ENCODE results near the gene TMOD2. TPM values are rescaled to one million over a fixed set of nuclear protein-coding genes. Genes with fewer than 3 reads are reported as not detected.

TMOD2 gene
- total and polyA plus RNA-seq, 12 donors = 1.4 to 13.2 (median 7.0) TPM

GRCh38 chr15:51727141-51727897, 24.1 kb upstream of the TMOD2 start:
- H3K4me1 ChIP-seq (replicated peaks in 1 of 2) = peaks cover 10 to 60% of the 10 kb centered on the region in 2 donors
- 44 to 62% (median 56%) methylated on average over 4 of the region's 4 CpGs for WGBS, 4 donors
- no peaks in the 10 kb centered on the region for H3K36me3 ChIP-seq (replicated peaks in 1 of 2)
- no peak for TF ChIP-seq POLR2A (IDR thresholded peaks at IDR 0.05)
- TF ChIP-seq CTCF (IDR thresholded peaks at IDR 0.05) = peak in 2 of 6 experiments; percentile 7 to 15
- H3K4me3 ChIP-seq = no peak overlapping the region
- H3K9me3 ChIP-seq (replicated peaks in 1 of 3) = no peaks in the 10 kb centered on the region
- H3K27ac ChIP-seq = peak overlapping the region in 3 of 5 donors; percentile 18 to 64 (median 60)
- H3K27me3 ChIP-seq = no peaks in the 10 kb centered on the region
- intact Hi-C loops (cut with DNase I) = no loop called here
- peak in 5 of 7 donors; percentile 15 to 50 (median 36) for DNase-seq

GRCh38 chr15:51731549-51732267, 19.7 kb upstream of the TMOD2 start:
- Histone ChIP-seq H3K4me3 (peak overlapping the region in 1 of 4 donors; percentile 15), H3K9me3 (replicated peaks in 1 of 3) (no peaks in the 10 kb centered on the region), H3K27me3 (no peaks in the 10 kb centered on the region), H3K27ac (peak overlapping the region in 4 of 5 donors; percentile 16 to 83 (median 51)), H3K4me1 (replicated peaks in 1 of 2) (peaks cover 14 to 43% of the 10 kb centered on the region in 2 donors), H3K36me3 (replicated peaks in 1 of 2) (no peaks in the 10 kb centered on the region)
- intact Hi-C loops (cut with DNase I) = no loop called here
- 56 to 60% (median 59%) methylated on average over 5 of the region's 5 CpGs for WGBS, 4 donors
- TF ChIP-seq POLR2A (IDR thresholded peaks at IDR 0.05) = no peak
- TF ChIP-seq CTCF (IDR thresholded peaks at IDR 0.05) = no peak
- DNase-seq = peak in 3 of 7 donors; percentile 12 to 62 (median 41)

DNA sequence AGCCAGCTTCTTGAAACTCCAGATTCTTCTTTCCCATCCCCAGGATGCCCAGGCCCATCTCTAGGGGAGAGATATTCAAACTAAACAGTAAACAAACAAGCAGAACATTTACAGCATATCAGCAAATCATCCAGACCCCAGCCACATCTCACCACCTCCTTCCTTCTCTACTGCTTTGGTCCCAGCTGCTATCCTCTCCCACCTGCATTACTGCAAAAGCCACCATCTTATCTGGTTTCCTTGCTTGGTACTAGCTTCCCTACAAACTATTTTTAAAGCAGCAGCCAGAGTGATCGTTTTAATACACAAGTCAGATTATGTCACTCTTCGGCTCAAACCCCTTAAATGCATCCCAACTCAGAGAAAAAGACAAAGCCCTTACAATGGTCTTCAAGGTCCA, 18.8 kb upstream of the TMOD2 start:
- Histone ChIP-seq H3K27ac (peak overlapping the region in 2 of 5 donors; percentile 76 to 83), H3K4me1 (replicated peaks in 1 of 2) (peaks cover 9 to 35% of the 10 kb centered on the region in 2 donors), H3K36me3 (replicated peaks in 1 of 2) (no peaks in the 10 kb centered on the region), H3K9me3 (replicated peaks in 1 of 3) (no peaks in the 10 kb centered on the region), H3K4me3 (no peak overlapping the region), H3K27me3 (no peaks in the 10 kb centered on the region)
- 69 to 86% (median 79%) methylated on average over 2 of the region's 2 CpGs for WGBS, 4 donors
- intact Hi-C loops (cut with DNase I) = no loop called here
- no peak for DNase-seq
- no peak for TF ChIP-seq POLR2A (IDR thresholded peaks at IDR 0.05)
- no peak for TF ChIP-seq CTCF (IDR thresholded peaks at IDR 0.05)

GRCh38 chr15:51735228-51736010, 16.0 kb upstream of the TMOD2 start:
- WGBS, 4 donors = 66 to 81% (median 72%) methylated on average over 5 of the region's 5 CpGs
- no peak for TF ChIP-seq CTCF (IDR thresholded peaks at IDR 0.05)
- no peak for TF ChIP-seq POLR2A (IDR thresholded peaks at IDR 0.05)
- H3K4me3 ChIP-seq = no peak overlapping the region
- no peaks in the 10 kb centered on the region for H3K27me3 ChIP-seq
- no peak for DNase-seq
- no peaks in the 10 kb centered on the region for H3K36me3 ChIP-seq (replicated peaks in 1 of 2)
- no peaks in the 10 kb centered on the region for H3K9me3 ChIP-seq (replicated peaks in 1 of 3)
- H3K4me1 ChIP-seq (replicated peaks in 1 of 2) = peaks cover 9 to 38% of the 10 kb centered on the region in 2 donors
- H3K27ac ChIP-seq = peak overlapping the region in 1 of 5 donors; percentile 88
- intact Hi-C loops (cut with DNase I) = no loop called here
